Skeletal muscle tissue (tissue), 4 donors: Measurements from ENCODE around the gene SLC22A6. TPM values are rescaled to one million over a fixed set of nuclear protein-coding genes. Genes with fewer than 3 reads are reported as not detected.

Experiments
- H3K27ac ChIP-seq: one replicate; pipeline ENCODE4 v1.7.0; 2013; ENCODE audit warnings: mild to moderate bottlenecking, low read depth, low read length, inconsistent platforms
- H3K27me3 ChIP-seq, 3 donors: one replicate each; pipeline ENCODE4 v1.7.0; 2013; ENCODE audit warnings: low read length in 3 of 3; ENCODE audit not compliant: control insufficient read depth in 3 of 3, insufficient read depth in 3 of 3
- H3K36me3 ChIP-seq, 3 donors: one replicate each; pipeline ENCODE4 v1.7.0; 2013; ENCODE audit warnings: low read length in 3 of 3; ENCODE audit not compliant: control insufficient read depth in 3 of 3, insufficient read depth in 3 of 3
- H3K4me1 ChIP-seq, 3 donors: one replicate each; pipeline ENCODE4 v1.7.0; 2013; ENCODE audit warnings: low read length in 3 of 3, mild to moderate bottlenecking in 3 of 3; ENCODE audit not compliant: control insufficient read depth in 3 of 3, insufficient read depth in 3 of 3
- H3K4me3 ChIP-seq, 3 donors: one replicate each; pipeline ENCODE4 v1.7.0; 2013; ENCODE audit warnings: low read length in 3 of 3
- H3K9ac ChIP-seq, 3 donors: one replicate each; pipeline ENCODE4 v1.7.0; 2013; ENCODE audit warnings: low read length in 3 of 3, mild to moderate bottlenecking in 3 of 3, moderate library complexity in 2 of 3, low read depth in 1 of 3
- H3K9me3 ChIP-seq, 3 donors: one replicate each; pipeline ENCODE4 v1.7.0; 2013; ENCODE audit warnings: low read length in 3 of 3; ENCODE audit not compliant: control insufficient read depth in 3 of 3
- total RNA-seq: library from RNA; depleted of rRNA; stranded (reverse); fragments of >200 nt; gene quantifications from one replicate; pipeline ENCODE4 v1.2.3, GENCODE V29; 2014
- donor health status: Osteomylitis.

The SLC22A6 gene
- total RNA-seq, 1 donor from 2014 or later = not detected

DNA sequence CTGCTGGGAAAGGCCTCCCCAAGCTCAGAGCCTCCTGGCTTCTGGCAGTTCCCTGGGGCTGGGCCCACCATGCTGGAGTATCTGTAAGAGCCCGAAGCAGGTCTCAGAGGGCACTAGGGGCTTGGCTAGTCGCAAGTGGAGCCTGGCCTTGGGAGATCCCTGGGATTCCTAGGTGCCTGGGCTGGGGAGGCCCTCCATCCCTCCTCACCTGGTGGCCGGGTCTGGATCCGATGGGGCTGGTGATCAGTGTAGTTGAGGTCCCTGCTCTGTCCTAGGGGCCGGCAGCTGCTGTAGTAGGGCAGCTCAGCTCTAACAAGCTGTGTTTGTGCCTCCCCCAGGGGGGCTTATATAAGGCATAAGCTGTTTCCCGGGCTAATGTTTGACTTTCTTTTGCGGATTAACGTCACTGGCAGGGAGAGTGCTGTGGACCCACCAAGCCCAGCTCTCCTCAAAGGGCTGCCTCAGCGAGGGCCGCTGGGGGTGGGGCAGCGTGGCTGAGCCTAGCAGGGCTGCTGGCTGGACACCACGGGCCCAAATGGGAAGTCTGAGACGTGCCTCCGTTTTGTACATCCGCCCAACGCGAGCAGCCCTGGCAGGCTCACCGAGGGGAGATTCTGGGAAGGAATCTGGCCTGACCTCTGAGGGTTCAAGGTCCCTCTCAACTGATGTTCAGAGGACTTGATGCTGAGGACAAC lies 30.9 kb upstream of the SLC22A6 start, which contains the start of gene SLC22A8:
Gene SLC22A8, minus strand, starts transcription at position 321 of the 695 bp plus-strand sequence. CDS start 883 bp downstream, outside the sequence.
- H3K27ac ChIP-seq = no peak within 1 kb of the TSS

DNA sequence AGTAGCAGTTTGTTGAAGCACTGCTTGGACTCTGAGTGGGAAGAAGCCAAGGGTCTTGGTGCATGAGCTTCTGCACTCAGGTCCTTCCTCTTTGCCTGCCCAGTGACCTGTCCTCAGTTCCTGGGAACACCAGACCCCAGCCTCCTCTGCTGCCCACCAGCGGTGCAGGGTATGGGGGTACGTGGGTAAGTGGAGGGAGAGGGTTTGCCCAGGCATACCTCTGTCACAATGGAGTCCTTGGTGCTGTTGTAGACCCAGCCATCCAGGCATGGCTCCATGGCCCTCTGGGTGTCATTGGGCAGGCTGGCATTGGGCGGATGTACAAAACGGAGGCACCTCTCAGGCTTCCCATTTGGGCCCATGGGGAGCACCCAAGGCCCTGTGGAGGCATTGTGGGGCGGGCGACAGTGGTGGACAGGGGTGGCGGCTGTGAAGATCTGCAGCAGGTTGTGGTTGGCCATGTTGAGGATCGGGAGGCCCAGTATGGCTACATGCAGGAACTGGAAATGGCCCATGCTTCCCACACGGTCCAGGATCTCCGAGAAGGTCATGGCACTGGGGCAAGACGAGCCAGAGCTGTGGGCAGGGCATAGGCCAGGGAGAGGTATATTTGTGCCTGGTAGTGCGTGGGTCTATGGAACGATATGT lies 29.8 kb upstream of the SLC22A6 start:
- no peak overlapping the region for H3K9ac ChIP-seq
- no peaks in the 10 kb centered on the region for H3K9me3 ChIP-seq
- no peak overlapping the region for H3K27ac ChIP-seq
- H3K4me1 ChIP-seq = peaks cover 0 to 5% (median 4%) of the 10 kb centered on the region in 3 donors
- H3K36me3 ChIP-seq = no peaks in the 10 kb centered on the region
- no peak overlapping the region for H3K4me3 ChIP-seq
- H3K27me3 ChIP-seq = peaks cover 0 to 12% (median 9%) of the 10 kb centered on the region in 3 donors

More for the DNA sequence above, 30.9 kb upstream of the SLC22A6 start, which contains the start of gene SLC22A8:
- H3K4me1 ChIP-seq = peaks cover 1 to 5% (median 4%) of the 10 kb centered on the region in 3 donors
- H3K4me3 ChIP-seq = no peak within 1 kb of the TSS
- no peaks in the 10 kb centered on the region for H3K36me3 ChIP-seq
- H3K27me3 ChIP-seq = peaks cover 0 to 12% (median 9%) of the 10 kb centered on the region in 3 donors
- no peak within 1 kb of the TSS for H3K9ac ChIP-seq
- no peaks in the 10 kb centered on the region for H3K9me3 ChIP-seq

DNA sequence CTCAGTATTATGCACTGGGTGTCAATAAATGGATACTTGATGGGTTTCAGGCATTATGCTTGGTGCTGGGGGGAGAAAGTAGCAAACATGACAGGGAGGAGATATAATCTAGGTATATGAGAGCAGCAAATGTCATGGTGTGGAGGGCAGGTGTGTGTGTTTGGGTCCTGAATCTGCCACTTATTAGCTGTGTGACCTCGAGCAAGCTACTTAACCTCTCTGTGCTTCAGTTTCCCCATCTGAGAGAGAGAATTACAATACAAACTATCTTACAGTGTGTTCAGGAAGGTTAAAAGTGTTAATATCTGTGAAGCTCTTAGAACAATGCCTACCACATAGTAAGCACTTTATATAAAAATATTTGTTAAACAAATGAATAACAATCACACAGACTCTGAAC lies 28.1 kb upstream of the SLC22A6 start:
- H3K36me3 ChIP-seq = no peaks in the 10 kb centered on the region
- H3K4me1 ChIP-seq = peaks cover 0 to 5% (median 4%) of the 10 kb centered on the region in 3 donors
- no peaks in the 10 kb centered on the region for H3K9me3 ChIP-seq
- no peak overlapping the region for H3K9ac ChIP-seq
- no peak overlapping the region for H3K27ac ChIP-seq
- no peak overlapping the region for H3K4me3 ChIP-seq
- H3K27me3 ChIP-seq = peaks cover 0 to 9% (median 0%) of the 10 kb centered on the region in 3 donors

DNA sequence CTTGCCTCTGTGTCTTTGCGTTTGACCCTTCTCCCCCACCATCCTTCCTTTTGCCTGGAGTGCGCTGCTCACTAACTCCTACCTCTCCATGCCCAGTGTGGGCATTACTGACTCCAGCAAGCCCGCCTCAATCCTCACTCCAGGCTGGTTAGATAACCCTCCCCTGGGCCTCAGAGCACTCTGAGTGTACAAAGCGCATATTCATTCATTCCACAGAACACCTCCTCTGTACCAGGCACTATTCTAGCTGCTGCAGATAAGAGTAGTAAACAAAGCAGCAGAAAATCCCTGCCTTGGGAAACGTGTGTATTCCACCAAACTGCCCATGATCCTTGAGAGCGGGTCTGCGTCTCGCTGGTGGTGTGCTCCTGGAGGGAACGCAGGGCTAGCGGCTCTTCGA lies 27.7 kb upstream of the SLC22A6 start:
- Histone ChIP-seq H3K27ac (no peak overlapping the region), H3K9ac (no peak overlapping the region), H3K27me3 (peaks cover 0 to 9% (median 0%) of the 10 kb centered on the region in 3 donors), H3K4me1 (peaks cover 0 to 5% (median 1%) of the 10 kb centered on the region in 3 donors), H3K9me3 (no peaks in the 10 kb centered on the region), H3K4me3 (no peak overlapping the region), H3K36me3 (no peaks in the 10 kb centered on the region)

DNA sequence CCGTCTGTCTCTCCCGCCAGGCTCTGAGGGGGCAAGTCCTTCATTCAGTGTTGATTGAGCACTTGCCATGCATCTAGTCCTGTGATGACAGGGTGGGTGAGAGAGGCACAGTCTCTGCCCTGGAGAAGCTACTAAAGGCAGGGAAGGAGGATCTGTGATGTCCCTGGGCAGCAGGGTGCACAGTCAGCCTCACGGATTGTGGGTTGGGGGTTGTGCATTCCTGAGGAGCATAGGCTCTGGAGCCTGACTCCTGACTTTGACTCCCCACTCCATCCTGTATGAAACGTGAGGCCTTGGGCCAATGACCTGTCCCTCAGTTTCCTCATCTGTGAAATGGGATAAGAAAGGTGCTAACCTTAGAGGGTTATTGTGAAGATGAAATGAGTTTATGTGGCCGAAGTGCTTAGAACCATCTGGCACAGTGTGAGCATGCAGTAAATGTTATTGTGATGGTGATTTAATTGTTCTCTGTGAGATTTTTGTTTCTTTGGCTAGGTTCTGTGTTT lies 26.2 kb upstream of the SLC22A6 start:
- Histone ChIP-seq H3K27me3 (peaks cover 0 to 7% (median 0%) of the 10 kb centered on the region in 3 donors), H3K9ac (no peak overlapping the region), H3K4me3 (no peak overlapping the region), H3K4me1 (peaks cover 0 to 2% (median 0%) of the 10 kb centered on the region in 3 donors), H3K27ac (no peak overlapping the region), H3K36me3 (no peaks in the 10 kb centered on the region), H3K9me3 (no peaks in the 10 kb centered on the region)

DNA sequence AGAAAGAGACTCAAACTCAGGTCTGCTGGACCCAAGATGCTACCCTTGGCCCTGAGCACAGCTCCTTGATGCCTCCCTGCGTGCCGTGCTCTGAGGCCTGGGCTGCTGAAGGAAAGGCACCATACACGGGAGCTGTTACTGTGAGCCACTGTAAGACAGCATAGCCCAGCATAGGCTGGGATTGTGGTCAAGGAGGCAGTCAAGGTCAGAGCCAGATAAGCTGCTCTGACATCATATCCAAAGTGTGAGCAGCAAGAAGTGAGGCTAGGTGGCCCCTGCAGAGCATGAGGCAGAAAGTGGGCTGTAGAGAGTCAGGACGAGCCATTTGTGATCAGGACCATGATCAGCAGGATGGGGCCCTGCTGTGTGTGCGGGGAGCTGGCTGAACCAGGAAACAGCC lies 23.2 kb upstream of the SLC22A6 start:
- H3K4me3 ChIP-seq = no peak overlapping the region
- H3K36me3 ChIP-seq = no peaks in the 10 kb centered on the region
- H3K27ac ChIP-seq = no peak overlapping the region
- no peak overlapping the region for H3K9ac ChIP-seq
- H3K9me3 ChIP-seq = no peaks in the 10 kb centered on the region
- H3K4me1 ChIP-seq = no peaks in the 10 kb centered on the region
- peaks cover 0 to 3% (median 0%) of the 10 kb centered on the region in 3 donors for H3K27me3 ChIP-seq

DNA sequence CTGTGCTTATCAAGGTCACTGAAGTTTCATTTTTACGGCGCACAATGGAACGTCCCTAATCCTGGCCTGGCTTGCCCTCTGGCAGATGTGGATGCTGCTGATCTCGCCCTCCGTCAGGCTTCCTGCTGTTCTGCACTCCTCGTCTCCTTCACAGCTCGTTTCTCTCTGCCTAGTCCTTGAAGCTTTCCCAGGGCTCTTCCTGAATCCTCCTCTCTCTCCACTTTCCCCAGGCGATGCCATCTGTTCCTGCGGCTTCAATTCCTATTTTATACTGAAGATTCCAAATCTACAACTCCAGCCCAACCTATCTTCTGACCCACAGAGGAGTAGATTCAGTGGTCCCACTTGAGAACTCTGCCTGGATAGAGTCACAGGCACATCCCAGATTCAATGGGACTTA lies 16.7 kb upstream of the SLC22A6 start:
- H3K9ac ChIP-seq = no peak overlapping the region
- no peak overlapping the region for H3K27ac ChIP-seq
- H3K36me3 ChIP-seq = no peaks in the 10 kb centered on the region
- H3K9me3 ChIP-seq = no peaks in the 10 kb centered on the region
- no peak overlapping the region for H3K4me3 ChIP-seq
- H3K27me3 ChIP-seq = peaks cover 0 to 10% (median 7%) of the 10 kb centered on the region in 3 donors
- no peaks in the 10 kb centered on the region for H3K4me1 ChIP-seq

DNA sequence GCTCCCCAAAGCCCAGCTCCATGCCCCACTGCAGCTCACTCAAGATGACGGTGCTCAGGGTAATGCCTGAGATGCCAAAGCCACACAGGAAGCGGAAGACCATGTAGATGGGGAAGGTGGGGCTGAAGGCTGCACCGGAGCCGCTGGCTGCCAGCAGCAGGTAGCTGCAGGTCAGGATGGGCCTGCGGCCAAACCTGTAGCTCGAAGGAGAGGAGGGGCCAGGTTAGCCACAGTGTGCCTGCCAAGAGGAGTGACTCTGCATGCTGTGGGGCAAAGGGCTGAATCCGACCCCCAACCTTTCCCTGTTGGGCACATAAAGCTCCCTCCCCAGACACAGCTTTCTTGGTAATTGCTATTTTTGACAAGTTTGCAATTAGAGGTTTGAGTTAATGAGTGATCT lies 14.9 kb upstream of the SLC22A6 start:
- Histone ChIP-seq H3K4me1 (no peaks in the 10 kb centered on the region), H3K27ac (no peak overlapping the region), H3K9ac (no peak overlapping the region), H3K36me3 (no peaks in the 10 kb centered on the region), H3K4me3 (no peak overlapping the region), H3K9me3 (peaks cover 0 to 3% (median 0%) of the 10 kb centered on the region in 3 donors), H3K27me3 (peaks cover 0 to 10% (median 7%) of the 10 kb centered on the region in 3 donors)

DNA sequence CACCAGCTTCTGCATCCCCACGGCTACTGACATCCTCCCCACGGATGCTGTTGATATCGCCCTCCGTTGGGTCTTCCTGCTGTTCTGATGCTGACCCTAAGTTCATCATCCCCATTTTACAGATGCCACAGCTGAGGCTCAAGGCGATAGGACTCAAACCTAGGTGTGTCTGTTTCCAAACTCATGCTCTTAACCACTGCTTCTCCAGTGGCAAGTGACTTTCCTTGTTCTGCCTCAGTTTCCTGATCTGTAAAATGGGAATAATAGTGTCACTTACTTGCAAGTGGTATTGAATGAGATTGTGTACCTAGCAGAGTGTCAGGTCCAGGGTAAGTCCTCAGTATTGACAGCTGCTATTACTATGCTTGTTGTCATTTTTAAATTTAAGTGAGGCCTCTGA lies 14.4 kb upstream of the SLC22A6 start:
- no peaks in the 10 kb centered on the region for H3K4me1 ChIP-seq
- H3K4me3 ChIP-seq = no peak overlapping the region
- H3K27me3 ChIP-seq = peaks cover 0 to 10% (median 7%) of the 10 kb centered on the region in 3 donors
- no peak overlapping the region for H3K9ac ChIP-seq
- H3K36me3 ChIP-seq = no peaks in the 10 kb centered on the region
- no peak overlapping the region for H3K27ac ChIP-seq
- H3K9me3 ChIP-seq = peaks cover 0 to 3% (median 0%) of the 10 kb centered on the region in 3 donors

DNA sequence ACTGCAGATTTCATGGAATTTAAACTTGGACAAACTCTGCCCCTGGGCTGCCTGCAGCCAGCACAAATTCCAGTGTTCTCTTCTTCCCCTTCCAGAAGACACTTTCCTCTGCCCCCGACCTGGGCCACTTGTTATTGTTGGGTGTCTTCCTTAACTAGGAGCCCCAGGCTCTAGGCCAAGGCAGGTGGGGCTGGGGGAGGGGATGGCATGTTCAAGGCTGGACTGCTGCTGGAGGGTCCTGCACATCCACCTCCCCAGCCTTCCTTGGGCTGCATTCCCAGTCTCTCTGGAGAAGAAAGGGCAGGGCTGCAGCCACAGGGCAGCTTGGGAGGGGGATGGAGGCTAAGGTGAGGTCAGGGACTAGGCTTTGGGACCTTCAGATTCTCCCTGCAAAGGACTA lies 11.5 kb upstream of the SLC22A6 start:
- H3K4me1 ChIP-seq = no peaks in the 10 kb centered on the region
- peaks cover 0 to 10% (median 7%) of the 10 kb centered on the region in 3 donors for H3K27me3 ChIP-seq
- no peak overlapping the region for H3K27ac ChIP-seq
- H3K9ac ChIP-seq = no peak overlapping the region
- no peak overlapping the region for H3K4me3 ChIP-seq
- H3K36me3 ChIP-seq = no peaks in the 10 kb centered on the region
- H3K9me3 ChIP-seq = peaks cover 0 to 3% (median 0%) of the 10 kb centered on the region in 3 donors
